Cerebellar nuclear complex (tissue), 1 donor: ENCODE results near the gene SLC25A52.
"Not testable (repeated sequence)": the region's sequence is repeated elsewhere in the genome, so short reads cannot be mapped to it uniquely, and the experiment has no call there.

Source experiments
- DNase-seq, 2 experiments: peaks; one replicate each; lab custom pipeline; 2025; lab: John Stamatoyannopoulos, UW

The SLC25A52 gene

DNA sequence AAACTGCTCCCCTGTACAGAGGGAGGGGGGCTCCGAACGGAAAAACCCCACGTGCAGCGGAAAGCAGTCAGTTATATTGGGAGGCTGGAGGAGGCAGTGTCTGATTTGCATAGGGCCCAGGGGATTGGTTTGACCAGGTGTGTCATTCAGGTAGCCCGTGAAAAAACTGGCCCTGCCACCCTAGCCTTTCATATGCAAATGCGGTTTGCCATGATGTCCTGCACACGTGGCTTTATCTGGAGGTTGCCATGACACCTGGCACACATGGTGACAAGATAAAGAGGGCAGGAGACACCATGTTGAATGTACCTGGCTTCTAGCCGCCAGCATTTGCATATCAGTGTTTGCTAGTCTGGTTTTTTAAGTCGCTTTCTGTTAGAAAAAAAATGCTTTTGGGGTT is 20.5 kb downstream of the SLC25A52 start:
- DNase-seq: no peak

DNA sequence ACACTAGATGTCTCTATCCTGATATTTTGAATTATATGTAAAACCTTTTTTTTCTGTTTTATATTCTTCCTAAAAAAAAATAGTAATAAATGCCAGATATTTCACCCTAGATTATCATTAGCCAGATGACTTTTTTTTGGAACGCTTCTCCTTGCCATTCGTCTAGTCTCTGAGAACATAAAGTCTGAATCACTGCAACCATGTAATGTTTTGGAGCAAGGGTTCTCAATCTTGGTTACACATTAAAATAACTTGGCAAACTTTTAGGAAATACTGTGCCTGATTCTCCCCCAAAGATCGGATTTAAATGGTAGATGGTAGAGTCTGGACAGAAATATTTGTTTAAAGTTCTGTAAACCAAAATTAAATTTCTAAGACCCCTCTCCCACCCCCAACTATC is 21.0 kb downstream of the SLC25A52 start:
- no peak for DNase-seq

DNA sequence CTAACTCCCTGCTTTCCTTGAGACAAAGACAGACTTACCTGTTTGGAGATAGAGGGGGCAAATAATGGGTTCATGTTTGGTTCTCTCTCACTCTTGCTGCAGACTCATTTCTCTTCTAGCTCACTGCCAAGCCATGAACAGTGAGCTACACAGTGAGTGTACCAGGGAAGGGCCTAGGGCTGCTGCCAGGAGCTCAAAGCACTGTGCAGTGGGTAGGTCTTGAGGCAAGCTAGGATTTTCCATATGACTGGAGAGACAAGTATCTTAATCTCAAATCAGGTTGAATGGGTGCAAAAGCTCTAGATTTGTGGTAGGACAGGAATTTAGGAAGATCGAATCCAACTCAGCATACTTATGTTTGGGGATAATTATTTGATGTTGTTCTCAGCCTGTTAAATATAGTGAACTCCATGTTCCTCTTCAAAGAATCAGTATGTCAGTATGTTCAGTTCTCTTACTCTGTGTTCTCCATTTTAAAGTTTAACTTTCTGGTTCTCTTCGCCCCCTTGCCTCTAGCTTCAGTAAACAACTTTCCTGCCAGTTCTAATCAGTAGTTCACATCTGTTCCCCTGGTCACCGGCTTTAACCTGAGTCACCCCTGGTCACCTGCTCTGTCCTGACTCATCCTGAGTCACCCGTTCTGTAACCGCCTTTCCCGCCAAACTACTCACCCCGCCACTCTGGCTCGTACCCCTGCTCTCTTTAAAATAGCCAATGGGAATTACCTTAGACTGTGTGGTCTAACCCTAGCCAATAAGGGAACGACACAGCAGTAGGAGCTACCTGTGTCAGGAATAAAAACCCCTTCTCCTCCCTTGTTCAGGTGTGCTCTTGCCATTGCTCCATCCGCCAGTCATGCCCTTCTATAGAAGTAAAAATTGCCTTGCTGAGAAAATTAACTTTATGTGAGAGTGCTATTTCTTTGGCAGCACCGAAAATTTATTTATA is 21.9 kb downstream of the SLC25A52 start:
- no peak for DNase-seq

DNA sequence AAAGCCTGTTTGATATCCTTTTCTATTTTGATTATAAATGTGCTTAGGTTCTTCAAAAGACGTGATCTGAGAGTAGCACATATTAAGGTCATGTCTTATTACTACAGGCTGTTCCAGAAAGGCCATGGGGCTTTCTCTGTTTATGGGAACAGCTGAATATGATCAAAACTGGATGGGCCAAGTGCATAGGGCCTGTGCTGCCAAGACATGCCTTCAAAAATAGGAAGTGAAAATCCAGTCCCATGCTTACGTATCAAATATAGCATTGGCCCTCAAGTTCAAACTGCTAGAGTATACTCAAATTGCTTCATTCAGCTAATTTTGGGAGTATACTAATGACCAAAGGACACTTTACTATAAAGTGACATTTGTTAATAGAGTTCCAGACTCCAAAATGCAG is 24.1 kb downstream of the SLC25A52 start:
- DNase-seq: no peak

DNA sequence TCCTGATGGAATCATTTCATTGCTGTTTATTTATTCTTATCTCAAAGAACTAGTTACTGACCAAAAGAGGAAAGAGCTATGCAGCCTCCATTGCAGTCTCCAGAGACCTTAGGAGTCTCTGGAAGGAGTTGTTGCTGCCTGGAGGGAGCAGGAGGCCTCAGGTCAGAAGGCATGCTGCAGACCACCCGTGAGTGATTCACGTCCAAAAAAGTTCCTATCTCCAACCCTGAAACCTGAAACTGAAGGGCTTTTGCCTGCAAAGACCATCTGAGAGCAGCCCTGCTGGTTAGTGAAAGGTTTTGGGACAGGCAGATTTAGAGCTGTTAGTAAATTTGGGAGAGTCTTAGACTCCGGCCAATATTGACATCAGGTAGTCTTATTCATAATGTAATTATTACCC is 29.1 kb downstream of the SLC25A52 start:
- no peak for DNase-seq

- DNase-seq: not testable (repeated sequence)
Observed at GRCh38 chr18:31729196-31729595, 31.5 kb downstream of the SLC25A52 start.

GRCh38 chr18:31723990-31724711 is 36.5 kb downstream of the SLC25A52 start:
- DNase-seq: no peak

DNA sequence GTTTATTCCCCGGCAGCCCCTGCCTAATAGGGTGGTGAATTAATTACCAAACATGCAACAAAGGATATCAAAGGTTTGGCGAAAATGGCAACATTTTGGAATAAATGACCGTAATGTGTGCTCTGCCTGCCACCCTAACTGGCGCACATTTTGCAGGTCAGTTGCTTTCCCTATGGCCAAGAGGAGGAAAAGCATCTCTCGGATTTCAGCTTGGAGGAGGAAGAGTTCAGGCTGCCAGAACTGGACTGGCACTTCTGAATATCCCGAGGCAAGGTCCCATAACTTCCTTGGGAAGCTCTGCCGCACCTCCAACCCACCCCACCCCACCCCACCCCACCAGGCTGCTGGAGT is 37.1 kb downstream of the SLC25A52 start:
- DNase-seq: no peak

DNA sequence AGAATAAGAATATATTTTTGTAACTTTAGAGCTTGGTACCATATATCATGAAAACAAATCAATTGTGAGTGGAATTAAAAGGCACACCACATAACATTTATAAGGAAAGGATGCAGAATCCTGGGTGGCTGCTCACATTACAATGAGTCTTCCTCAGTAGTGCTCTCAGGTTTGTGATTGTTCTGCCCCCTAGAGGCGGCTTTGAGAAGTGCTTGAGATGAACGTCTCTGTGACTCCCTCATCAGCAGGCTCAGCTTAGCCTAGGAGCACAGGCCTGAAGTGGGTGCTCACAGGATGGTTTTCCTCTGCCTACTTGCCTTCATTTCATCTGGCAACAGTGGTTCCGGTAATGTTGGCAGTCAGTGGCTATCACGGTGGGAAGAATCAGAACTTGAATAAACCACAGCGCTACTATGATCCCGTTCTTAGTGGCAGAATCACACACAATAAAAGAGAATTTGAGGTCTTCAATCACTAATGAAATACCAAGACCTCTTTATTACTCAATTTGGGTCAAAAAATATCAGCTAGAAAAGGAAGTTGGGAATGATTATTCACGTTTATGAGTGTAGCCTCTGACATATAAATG is 38.2 kb downstream of the SLC25A52 start:
- DNase-seq: peak; percentile 6 to 36

- no peak for DNase-seq
Observed at GRCh38 chr18:31721601-31722000, 39.1 kb downstream of the SLC25A52 start.

DNA sequence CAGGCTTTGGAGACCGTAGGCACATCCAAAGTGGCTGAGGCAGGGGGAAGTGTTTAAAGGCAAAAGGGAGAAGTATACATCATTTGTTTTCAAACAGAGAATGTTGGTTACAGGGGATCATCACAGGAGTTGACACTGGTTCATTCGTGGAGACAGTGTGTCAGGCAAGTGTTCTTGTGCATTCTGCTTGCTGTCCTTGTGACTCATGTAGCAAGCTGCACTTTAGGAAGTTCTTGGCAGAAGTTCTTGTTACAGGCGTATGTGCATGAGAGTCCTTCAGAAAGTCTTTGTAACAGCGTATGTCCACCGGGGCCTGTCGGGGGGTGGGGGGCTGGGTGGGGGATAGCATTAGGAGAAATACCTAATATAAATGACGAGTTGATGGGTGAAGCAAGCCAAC is 39.8 kb downstream of the SLC25A52 start:
- no peak for DNase-seq

DNA sequence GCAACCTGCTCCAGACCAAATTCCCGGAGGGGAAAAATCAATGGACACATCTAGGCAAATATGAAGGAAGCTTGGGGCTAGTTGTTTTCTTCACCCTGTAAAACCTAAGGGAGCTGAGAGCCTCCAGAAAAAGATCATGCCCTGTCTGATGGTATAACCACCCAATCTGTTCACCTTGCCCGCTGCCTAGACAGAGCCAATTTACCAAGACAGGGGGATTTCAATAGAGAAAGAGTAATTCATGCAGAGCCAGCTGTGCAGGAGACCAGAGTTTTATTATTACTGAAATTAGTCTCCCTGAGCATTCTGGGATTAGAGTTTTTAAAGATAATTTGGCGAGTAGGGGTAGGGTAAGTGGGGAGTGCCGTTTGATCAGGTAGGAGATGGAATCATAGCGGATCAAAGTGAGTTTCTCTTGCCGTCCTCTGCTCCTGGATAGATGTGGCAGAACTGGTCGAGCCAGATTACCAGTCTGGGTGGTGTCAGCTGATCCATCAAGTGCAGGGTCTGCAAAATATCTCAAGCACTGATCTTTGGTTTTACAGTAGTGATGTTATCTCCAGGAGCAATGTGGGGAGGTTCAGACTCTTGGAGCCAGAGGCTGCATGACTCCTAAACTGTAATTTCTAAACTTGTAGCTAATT is 41.2 kb downstream of the SLC25A52 start:
- no peak for DNase-seq

DNA sequence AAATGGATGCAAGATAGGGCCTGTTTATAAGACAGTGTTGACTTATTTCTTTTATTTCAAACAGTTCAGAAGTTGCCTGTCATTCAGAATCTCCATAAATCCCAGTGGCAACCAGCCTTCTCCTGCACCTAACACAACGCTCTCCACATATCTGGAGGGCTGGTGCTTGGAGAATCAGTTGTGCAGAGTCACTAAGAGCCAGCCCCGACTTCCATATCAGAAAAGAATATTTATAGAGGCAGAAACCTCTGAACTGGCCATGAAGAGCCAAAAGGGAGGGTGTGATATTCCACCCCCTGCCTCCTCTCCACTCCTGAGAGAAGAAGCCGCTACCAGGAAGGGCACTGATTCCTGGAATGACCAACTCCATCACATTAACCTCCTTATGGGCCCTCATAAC is 42.3 kb downstream of the SLC25A52 start:
- DNase-seq: no peak

- no peak for DNase-seq
Observed at GRCh38 chr18:31716362-31716761, 44.3 kb downstream of the SLC25A52 start.

GRCh38 chr18:31711365-31712172 is 49.1 kb downstream of the SLC25A52 start:
- DNase-seq: no peak

DNA sequence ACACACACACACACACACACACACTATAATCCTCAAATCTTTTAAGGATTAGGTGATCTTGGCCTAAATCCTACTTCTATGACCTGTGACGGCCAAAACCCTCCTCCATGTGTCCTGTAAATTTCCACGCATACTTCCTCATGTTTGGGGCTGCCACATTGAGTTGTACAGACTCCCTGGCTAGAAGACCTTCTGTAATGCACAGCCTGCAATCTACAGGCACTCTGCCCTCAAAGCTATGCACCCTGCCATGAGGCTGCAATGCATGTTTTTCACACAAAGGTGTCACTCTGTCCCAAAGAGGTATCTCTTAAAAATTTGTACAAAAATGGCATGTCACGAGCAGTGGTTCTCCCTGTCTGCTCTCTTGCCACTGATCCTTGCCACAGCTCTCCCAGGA is 49.9 kb downstream of the SLC25A52 start:
- no peak for DNase-seq
